ENCODE measurements around the gene GFAP.
A peak's percentile ranks its signal among the peaks of the same experiment; 100 is the strongest.

The GFAP gene

DNA sequence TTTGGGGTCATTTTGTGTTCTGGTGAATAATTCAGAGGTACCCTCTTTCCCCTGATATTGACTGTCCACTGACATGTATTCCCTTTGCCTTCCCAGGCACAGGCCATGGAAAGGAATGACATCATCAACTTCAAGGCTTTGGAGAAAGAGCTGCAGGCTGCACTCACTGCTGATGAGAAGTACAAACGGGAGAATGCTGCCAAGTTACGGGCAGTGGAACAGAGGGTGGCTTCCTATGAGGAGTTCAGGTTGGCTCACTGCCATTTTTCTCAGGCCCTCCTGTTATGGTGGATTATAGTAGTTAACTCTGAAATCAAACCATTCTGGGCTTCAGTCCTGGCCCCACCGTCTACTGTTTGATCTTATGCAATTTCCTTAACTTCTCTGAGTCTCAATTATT is 14.4 kb downstream of the GFAP start:
- DNase-seq (ENCODE audit: low read depth in 2 of 2): no peak

DNA sequence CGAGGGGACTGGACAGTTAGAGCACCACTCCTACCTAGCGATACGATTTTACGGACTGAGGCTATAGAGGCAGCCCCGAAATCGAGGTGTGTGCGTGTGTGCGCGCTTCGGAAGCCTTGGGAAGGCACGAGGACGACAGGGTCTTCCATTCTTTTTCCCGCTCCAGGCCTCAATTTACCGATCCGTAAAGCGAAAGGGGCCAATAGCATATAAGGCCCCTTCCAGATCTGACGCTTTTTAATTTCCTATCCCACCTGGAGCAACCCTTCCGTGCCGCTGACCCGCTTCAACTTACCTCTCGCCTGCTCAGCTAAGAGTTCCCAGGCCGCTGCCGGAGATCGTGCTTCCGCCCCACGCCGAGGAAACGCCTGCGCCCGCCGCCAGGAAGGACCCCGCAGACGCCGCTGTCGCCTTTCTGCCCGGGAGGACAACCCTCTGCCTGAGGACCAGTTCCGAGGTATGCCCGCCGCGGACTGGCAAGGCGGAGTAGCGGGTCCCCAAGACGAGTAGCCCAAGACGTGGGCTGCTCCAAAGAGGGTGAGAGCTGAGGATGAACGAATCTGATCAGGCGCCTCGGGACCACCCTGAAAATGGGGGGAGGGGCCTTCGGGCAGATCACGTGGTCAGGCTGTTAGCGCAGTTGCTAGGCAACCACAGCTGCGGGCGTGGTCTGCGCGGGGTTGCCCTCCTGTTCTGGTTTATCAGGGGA is 16.1 kb downstream of the GFAP start, which contains the start of gene EFTUD2:
TSS of gene EFTUD2 (minus strand) at position 372 of the 709 bp plus-strand sequence. CDS start 4,924 bp downstream, outside the sequence.
- DNase-seq (ENCODE audit: low read depth in 2 of 2): peak; percentile 73

DNA sequence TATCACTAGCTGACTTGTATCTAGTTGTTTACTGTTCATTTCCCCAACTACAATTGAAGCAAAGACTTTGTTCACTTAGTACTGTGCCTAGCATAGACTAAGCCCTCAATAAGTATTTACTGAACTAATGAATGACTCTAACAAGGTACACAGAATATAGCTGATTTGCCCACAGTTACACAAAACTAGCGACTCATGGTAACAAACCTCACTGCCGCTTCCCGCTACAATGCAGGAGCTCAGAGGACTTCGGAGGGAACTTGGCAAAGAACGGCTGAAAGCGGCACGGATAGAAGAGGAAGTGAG is 16.6 kb downstream of the GFAP start:
- no peak for DNase-seq (ENCODE audit: low read depth in 2 of 2)

DNA sequence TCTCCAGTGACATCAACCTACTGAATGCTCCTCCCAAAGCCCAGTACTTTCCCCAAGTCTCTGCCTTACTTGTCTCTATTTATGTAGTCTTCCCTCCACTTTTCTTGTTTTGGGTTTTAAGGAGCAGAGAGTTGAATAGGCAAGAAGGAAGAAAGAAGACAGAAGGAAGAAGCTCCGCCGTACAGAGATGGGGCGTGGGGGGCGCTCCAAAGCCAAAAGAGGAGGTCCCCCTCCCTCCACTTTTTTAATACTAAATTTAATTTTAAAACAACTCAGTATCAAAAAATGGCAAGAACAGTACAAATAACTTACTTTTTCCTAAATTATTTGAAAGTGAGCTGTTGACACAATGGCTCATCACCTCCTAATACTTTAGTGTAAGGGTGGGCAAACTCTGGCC is 20.7 kb downstream of the GFAP start:
- no peak for DNase-seq (ENCODE audit: low read depth in 2 of 2)

DNA sequence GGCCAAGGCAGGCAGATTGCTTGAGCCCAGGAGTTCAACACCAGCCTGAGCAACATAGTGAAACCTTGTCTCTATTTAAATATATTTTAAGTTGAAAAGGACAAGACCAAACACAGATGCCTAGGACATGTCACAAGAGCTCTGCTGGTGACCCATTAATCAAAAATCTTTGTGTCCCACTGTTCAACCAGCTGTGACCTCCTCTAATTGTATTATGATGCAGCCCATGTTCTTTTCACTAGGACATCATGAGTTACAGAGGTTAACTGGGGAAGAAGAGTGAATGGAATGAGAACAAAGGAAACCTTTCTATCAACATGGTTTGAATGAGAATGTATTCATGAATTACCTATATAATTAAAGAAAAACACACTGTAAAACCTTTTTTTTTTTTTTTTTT is 23.1 kb downstream of the GFAP start:
- no peak for DNase-seq (ENCODE audit: low read depth in 2 of 2)

DNA sequence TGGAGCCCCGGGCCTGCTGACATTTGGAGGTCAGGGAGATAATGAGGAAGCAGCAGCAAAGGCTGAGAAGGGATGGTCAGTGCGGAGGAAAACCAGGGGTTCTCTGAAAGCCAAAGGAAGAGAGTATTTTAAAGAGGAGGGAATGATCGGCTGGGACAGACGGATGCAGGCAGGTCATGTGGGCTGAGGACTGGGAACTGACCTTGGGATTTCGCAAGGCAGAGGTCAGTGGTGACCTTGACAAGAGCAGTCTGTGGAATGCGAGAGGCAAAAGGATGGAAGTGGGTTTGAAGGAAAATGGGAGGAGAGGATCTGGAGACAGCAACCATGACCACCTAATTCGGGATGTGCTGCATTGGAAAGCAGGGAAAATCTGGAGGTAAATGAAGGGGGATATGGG is 26.3 kb downstream of the GFAP start:
- DNase-seq (ENCODE audit: low read depth in 2 of 2): no peak

DNA sequence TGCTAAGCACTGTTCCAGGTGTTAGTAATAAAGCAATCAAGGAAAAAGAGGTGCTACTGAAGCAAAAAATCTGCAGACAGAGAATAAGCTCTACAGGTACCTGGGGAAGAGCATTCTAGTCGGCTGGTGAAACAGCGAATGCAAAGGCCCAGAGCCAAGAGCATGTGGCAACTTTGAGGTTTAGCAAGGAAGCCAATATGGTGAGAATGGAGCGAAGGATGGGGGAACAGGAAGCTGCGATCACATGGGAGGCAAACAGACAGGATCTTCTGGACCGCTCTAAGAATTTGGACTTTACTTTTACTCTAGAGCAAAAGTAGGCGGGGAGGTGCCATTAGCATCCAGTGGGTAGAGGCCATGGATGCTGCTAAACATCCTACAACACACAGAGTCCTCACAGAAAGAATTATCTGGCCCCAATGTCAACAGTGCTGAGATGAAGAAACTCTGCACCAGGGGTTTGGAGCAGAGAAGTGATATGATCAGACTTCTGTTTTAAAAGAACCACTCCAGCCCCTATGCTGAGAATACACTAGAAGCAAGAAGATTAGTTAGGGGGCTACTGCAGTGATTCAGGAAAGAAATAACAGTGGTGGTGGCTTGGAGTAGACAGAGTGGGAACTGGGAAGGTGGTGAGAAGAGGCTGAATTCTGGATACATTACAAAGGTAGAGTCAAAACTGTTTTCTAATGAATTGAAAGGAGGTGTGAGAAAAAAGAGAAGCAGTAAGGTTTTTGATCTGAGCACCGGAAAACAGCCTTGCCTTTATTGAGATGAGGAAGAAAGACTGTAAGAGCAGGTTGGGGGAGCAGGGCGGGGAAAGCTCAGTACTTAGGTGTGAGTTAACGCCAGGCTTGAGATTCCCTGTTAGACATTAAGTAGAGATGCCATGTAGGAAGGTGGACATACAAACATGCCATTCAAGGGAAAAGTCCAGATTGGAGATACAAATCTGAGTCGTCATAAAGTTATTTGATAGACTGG is 27.0 kb downstream of the GFAP start:
- DNase-seq (ENCODE audit: low read depth in 2 of 2): no peak

DNA sequence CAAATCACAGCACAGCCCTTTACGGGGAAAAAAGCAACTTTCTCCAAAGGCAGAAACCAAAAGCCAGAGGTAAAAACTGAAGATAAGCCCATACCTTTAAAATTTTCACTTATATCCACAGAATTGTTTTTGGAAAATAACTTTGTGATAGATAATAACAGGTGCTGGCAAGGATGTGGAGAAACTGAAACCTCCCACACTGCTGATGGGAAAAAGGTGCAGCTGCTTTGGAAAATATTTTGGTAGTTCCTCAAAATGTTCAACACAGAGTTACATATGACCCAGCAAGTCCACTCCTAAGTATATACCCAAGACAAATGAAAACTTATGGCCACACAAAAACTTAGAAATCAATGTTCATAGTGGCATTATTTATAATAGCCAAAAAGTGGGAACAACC is 28.3 kb downstream of the GFAP start:
- no peak for DNase-seq (ENCODE audit: low read depth in 2 of 2)

DNA sequence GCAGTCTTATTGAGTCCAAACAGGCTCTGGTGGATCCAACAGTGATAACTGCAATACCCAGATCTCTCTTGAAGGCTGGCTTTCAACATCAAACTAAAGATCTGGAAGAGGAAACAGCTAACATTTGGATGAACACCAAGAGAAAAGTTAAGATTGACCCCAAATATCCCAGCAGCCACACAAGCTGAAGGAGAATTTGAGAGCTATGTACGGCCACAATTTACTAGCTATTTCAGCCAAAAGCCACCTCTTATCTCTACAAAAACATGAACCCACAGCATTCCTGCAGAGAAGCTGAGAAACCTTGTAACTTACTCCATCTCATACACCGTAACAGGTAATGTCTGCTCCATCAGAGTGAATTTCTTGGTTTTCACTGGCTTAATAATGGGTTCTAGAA is 30.4 kb downstream of the GFAP start:
- DNase-seq (ENCODE audit: low read depth in 2 of 2): no peak

DNA sequence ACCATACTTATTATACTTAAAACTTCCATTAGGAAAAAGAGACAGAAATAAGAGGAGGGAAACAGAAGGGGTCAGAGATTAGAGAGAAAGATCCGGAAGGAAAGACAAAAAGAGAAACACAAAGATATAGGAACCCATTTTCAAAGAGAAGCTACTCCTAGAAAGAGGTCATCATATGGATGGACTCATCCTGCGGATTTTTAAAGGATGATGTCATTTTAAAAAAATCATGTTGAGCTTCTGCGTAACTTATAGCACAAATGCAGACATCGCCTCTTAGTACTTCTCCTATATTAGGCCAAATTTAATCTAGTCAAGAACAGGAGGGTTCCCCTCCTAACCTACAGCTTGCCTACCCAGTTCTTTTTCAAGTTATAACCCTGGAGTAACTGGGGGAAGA is 34.2 kb downstream of the GFAP start:
- DNase-seq (ENCODE audit: low read depth in 2 of 2): no peak

DNA sequence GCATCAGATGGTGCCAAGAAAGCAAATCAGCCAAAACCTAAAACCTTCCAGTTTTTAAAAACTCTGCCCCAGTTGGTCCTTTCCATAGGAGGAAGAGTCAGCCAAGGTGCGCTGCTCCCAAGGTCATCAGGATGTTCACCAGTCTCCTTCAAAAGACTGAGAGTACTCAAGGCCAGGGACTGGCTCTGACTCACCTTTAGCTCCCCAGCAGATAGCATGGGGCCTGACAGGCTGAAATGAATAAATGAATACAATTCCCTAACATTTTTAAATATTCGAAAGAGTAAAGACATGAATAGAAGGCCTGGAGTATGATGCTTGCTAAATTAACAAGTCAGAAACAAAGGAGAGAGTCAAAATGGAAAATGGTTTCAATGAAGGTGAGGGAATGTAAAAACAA is 35.2 kb downstream of the GFAP start:
- DNase-seq (ENCODE audit: low read depth in 2 of 2): no peak

DNA sequence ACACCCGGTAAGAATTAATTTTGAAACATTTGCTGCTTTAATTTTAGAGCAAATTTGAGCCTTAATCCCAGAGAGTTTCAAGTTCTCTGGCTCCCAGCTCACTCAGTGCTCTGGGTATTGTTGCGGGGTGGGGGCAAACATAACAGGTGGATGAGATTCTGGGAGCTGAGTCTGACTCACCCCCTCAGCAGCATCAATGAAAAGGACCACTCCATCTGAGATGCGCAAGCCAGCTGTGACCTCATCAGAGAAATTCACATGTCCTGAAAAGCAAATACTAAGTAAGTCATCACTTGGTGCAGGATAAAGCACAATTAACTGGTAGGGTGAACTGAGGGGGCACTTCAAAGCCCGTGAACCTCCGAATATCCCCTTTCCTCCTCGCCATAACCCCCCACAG is 35.9 kb downstream of the GFAP start:
- no peak for DNase-seq (ENCODE audit: low read depth in 2 of 2)

DNA sequence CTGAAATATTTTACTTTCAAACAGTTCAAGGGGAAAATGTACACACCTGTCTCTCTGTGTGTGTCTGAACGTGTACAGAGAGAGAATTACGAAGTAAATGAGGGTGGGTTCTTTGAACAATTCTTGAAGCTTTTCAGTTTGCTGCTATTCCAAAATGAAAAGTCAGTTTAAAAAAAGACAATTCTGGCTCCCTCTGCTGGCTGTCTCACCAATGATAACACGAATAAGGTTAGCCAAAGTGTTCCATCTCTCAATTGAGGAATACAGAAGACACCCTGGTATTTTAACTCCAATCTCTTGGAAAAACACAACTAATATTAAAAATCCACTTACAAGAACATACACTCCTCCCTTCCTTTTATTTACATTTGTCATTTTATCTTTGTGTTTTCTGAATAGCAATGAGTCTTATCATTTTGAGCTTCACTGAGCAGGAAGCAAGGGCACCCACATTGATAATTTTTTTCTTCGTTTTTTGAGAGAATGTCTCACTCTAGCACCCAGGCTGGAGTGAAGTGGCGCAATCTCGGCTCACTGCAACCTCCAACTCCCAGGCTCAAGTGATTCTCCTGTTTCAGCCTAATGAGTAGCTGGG is 36.6 kb downstream of the GFAP start:
- DNase-seq (ENCODE audit: low read depth in 2 of 2): peak in 1 of 2 experiments; percentile 10

DNA sequence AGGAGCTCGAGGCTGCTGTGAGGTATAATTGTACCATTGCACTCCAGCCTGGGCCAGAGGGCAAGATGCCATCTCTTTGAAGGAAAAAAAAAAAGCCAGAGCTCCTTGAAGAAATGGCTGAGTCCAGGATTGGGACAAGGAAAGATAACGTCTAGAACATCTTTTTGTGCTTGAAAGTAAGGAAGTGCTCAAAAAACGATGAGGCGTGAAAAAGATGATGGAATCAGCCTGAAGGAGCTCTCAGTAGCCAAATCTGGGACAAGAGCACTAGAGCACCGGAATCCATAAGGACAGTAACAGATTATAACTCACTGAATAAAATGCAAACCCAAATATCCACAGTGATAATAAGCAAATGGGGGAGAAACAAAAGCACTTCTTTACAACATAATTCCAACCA is 38.2 kb downstream of the GFAP start:
- no peak for DNase-seq (ENCODE audit: low read depth in 2 of 2)

DNA sequence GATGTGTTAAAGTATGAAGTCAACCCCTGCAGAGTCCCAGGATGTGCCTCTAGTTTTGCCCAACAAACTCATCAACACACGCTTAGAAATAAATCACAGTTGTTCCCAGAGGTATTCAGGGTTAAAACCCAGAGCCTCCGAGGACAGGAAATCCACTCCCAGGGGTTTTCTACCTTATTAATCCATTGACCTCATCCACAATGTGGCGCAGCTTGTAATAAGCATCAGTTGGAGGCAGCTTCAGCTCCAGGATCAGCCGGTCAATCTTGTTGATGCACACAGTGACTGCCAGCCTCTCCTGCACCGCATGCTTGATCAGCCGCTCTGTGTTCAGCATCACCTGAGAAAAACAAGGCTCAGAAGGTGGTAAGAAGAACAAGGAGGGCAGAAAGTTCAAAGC is 39.5 kb downstream of the GFAP start:
- no peak for DNase-seq (ENCODE audit: low read depth in 2 of 2)

DNA sequence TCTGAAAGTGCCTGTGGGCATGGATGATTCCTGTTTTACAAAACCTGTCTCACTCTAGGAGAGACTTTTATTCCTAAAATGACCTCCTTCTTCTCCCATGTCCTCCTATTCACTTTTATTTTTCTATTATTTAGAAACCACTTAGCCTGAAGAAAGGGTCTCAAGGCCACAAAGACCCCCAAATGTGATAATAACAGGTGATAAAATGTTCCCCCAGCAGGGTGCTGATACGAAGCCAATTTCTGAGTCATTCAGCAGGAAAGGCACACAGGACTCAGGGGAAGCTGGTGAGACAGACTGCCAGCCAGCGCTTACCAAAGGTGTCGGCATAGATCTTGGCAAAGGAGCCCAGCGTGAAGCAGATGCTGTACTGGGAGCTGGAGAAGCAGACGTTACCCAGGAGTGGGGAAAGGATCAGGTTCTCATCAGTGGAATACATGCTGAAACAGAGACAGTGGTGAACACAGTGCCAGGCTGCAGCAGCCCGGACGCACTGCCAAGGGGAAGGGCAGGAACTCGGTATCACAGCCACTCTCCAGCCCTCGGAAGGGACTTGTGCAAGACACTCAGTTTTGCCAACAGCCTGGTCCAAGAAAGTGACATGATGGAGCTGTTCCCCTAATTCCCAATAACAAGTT is 43.0 kb downstream of the GFAP start:
- DNase-seq (ENCODE audit: low read depth in 2 of 2): no peak

DNA sequence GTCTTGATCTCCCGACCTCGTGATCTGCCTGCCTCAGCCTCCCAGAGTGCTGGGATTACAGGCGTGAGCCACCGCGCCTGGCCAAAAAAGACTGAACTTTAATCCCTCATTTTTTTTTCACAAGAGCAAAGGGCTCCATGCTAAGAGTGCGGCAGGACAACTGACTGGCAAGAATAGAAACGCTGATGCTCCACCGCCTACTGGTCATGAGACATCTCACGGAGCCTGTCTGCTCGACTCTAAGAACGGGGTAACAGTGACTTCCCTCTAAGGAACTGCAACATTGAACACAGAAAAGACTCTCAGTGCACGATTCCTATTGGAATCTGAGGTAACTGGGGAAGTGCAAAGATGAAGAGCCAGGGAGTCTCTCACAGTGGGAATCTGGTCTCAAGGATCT is 43.7 kb downstream of the GFAP start:
- no peak for DNase-seq (ENCODE audit: low read depth in 2 of 2)

DNA sequence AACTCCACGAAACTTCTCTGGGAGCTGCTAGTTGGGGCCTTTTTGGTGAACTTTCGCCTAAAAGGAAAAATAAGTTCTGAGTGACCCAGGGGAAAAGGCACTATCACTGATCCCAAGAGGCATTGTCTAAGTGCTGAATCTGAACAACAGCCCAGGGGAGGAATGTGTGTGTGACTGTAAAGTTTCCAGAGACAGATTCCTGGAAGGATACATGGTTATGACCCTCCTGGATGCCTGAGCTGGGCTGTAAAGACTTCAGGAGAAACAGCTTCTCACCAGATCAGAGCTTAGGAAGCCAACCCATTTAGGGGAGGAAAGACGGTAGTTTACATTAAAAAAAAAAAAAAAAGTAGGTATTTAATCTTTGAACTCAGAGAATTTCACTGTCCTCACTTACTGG is 47.5 kb downstream of the GFAP start:
- DNase-seq (ENCODE audit: low read depth in 2 of 2): no peak

DNA sequence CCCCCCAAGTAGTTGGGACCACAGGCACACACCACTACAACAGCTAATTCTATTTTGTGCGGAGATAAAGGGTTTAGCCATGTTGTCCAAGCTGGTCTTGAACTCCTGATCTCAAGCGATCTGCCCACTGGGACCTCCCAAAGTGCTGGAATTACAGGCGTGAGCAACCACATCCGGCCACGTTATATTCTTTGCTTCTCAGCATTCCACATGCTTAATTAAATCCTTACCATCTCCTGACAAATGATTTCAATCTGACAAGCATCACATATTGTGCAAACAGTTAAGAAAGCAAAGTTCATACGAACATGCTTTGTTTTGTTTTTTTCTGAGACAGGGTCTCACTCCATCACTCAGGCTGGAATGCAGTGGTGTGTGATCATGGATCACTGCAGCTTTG is 49.4 kb downstream of the GFAP start:
- peak; percentile 71 to 75 for DNase-seq (ENCODE audit: low read depth in 2 of 2)

DNA sequence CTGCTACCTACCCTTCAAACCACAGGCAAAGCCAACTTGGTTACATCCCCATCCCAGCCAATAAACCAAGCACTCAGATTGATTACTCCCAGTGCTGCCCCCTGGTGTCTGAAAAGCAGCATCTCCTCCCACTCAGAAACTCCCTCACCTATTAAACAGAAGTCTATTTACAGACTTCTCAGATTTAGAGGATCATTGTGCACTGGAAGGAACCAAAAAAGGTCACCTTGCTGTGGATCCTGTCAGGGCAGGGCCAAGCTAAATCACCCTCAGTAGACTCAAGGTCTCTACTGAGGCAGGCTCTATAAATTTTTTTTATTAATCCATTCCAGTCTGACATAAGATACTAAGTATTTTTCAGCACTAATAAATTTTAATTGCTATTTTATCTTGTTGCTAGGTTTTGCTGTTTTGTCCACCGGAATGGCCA is 50.1 kb downstream of the GFAP start:
- DNase-seq (ENCODE audit: low read depth in 2 of 2): peak; percentile 46 to 56

DNA sequence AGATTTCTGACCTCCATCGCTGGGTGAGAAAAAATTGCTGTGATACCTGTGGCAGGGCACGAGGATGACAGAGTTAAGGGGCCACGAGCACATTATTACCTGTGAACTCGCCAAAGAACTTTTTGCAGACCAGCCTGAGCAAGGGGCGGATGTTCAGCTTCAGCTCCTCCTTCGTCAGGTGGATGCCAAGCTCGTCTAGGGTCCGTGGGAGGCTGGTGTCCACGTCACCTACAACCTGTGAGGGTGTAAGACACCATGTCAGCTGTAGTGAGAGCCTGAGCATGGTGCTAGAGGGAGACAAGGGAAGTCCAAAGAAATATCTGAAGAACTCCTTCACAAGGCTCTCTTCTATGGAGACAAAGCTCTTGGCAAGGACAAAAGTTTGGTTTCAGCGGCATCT is 50.5 kb downstream of the GFAP start:
- no peak for DNase-seq (ENCODE audit: low read depth in 2 of 2)
